ENCODE measurements around the gene BTNL9. TPM values are rescaled to one million over a fixed set of nuclear protein-coding genes. Genes with fewer than 3 reads are reported as not detected.
A peak's percentile ranks its signal among the peaks of the same experiment; 100 is the strongest.

The BTNL9 gene
- total RNA-seq, 1 donor from 2014 or later = not detected

DNA sequence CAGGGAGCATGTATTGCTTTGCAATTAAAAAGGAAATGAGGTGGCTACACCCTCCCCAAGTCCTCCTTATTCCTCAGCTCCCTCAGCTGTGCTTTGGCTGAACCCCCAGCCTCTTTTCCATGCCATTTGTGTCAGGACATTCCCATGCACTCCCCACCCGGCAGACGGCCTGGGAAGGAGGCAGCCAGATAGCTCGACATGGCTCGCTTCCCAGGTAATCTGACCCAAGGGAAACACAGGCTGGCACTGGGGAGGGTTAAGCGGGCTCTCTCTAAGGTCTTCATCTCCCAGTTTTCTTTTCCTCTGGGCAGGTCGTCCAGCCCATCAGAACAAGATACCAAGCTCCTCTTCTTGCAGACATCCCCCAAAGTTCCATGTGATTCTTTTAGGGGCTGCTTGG lies 31.2 kb downstream of the BTNL9 start:
- Mint-ChIP-seq H3K9me3 (ENCODE audit: unreplicated experiment) (no peaks in the 10 kb centered on the region), H3K27ac (ENCODE audit: unreplicated experiment) (no peak overlapping the region), H3K36me3 (ENCODE audit: unreplicated experiment) (no peaks in the 10 kb centered on the region), H3K27me3 (ENCODE audit: unreplicated experiment) (peaks cover 36% of the 10 kb centered on the region), H3K4me3 (ENCODE audit: unreplicated experiment) (no peak overlapping the region), H3K4me1 (ENCODE audit: unreplicated experiment) (no peaks in the 10 kb centered on the region)
- no peak for TF ChIP-seq CTCF (IDR thresholded peaks at IDR 0.05)
- DNase-seq (ENCODE audit: extremely low spot score, unreplicated experiment) = no peak

DNA sequence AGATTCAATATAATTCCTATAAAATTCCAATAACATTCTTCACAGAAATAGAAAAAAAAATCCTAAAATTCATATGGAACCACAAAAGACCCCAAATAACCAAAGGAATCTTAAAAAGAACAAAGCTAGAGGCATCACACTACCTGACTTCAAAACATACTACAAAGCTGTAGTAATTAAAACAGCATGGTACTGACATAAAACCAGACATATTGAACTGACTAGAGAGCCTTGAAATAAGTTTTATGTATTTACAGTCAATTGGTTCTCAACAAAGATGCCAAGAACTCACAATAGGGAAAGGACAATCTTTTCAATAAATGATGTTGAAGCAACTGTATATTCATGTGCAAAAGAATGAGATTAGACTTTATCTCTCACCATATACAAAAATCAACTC lies 36.9 kb downstream of the BTNL9 start:
- peaks cover 11% of the 10 kb centered on the region for H3K9me3 Mint-ChIP-seq (ENCODE audit: unreplicated experiment)
- H3K4me1 Mint-ChIP-seq (ENCODE audit: unreplicated experiment) = no peaks in the 10 kb centered on the region
- H3K27me3 Mint-ChIP-seq (ENCODE audit: unreplicated experiment) = peaks cover 20% of the 10 kb centered on the region
- no peak for TF ChIP-seq CTCF (IDR thresholded peaks at IDR 0.05)
- no peak for DNase-seq (ENCODE audit: extremely low spot score, unreplicated experiment)
- H3K4me3 Mint-ChIP-seq (ENCODE audit: unreplicated experiment) = no peak overlapping the region
- H3K36me3 Mint-ChIP-seq (ENCODE audit: unreplicated experiment) = no peaks in the 10 kb centered on the region
- no peak overlapping the region for H3K27ac Mint-ChIP-seq (ENCODE audit: unreplicated experiment)

GRCh38 chr5:181081989-181082388 lies 41.9 kb downstream of the BTNL9 start:
- H3K4me1 Mint-ChIP-seq (ENCODE audit: unreplicated experiment) = no peaks in the 10 kb centered on the region
- no peaks in the 10 kb centered on the region for H3K36me3 Mint-ChIP-seq (ENCODE audit: unreplicated experiment)
- no peak overlapping the region for H3K4me3 Mint-ChIP-seq (ENCODE audit: unreplicated experiment)
- H3K27me3 Mint-ChIP-seq (ENCODE audit: unreplicated experiment) = peaks cover 51% of the 10 kb centered on the region
- H3K27ac Mint-ChIP-seq (ENCODE audit: unreplicated experiment) = no peak overlapping the region
- no peak for DNase-seq (ENCODE audit: extremely low spot score, unreplicated experiment)
- H3K9me3 Mint-ChIP-seq (ENCODE audit: unreplicated experiment) = peaks cover 5% of the 10 kb centered on the region
- no peak for TF ChIP-seq CTCF (IDR thresholded peaks at IDR 0.05)

DNA sequence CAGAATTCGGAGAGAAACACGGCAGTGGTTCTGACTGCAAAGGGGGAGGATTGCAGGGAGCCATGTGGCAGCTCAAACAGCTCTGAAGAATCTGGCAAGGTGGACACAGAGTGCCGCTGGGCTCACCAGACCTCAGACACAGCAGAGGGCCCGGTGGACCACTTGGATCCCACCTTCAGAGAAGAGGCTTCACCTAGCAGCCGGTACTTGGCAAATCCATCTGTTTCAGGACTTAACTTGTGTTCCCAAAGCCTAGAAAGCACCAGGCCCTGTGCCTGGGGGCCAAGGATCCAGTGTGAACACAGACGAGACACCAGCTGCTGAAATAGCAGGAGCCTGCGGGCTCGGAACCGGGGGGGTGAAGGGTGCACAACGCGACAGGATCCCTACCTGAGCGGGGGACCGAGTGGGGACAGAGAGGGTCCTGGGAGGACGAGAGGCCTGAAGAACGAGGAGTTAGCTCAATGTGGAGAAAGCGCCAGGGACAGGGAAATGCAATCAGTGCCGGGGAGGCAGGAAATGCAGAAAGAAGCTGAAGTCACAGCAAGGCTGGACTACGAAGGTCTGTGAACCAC lies 44.6 kb downstream of the BTNL9 start:
- DNase-seq (ENCODE audit: extremely low spot score, unreplicated experiment) = peak; percentile 83
- Mint-ChIP-seq H3K27me3 (ENCODE audit: unreplicated experiment) (peaks cover 42% of the 10 kb centered on the region), H3K4me1 (ENCODE audit: unreplicated experiment) (no peaks in the 10 kb centered on the region), H3K27ac (ENCODE audit: unreplicated experiment) (no peak overlapping the region), H3K9me3 (ENCODE audit: unreplicated experiment) (no peaks in the 10 kb centered on the region), H3K4me3 (ENCODE audit: unreplicated experiment) (no peak overlapping the region), H3K36me3 (ENCODE audit: unreplicated experiment) (no peaks in the 10 kb centered on the region)
- TF ChIP-seq CTCF (IDR thresholded peaks at IDR 0.05) = no peak

DNA sequence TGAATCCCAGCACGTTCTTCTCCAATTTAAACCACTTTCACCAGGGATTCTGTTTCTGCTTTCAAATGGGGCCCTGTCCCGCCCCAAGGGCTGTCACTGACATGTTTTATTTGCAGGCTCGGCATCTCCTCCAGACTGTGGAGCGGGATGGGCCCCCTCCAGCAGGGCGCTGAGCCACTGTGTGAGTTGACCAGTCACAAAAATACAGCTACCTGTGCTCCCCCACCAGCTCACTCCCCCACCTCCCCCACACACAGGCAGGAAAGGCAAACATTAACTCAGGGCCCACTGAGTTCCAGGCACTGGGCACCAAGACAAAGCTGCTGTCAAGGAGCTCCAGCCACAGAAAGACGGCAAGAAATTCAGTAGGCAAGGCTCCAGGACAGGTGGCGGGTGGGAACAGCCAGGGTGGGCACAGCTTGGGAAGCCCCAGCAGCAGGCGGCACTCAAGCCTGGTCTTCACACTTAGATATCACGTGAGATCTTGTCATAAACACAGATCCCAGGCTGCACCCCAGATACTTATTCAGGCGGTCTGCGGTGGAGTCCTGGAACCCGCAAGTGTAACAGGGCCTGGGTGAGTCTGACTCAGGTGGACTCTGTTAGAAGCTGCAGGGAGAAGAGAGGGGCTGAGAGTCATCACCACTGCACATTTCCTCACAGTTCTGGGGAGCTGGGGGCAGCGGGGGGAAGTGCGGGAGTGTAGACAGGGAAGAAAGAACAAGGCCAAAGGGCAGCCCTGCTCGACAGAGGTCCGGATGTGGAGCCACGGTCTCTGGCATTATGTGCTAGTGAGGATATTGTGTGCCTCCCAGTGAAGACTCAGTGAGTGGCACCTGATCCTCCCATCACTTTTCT lies 46.2 kb downstream of the BTNL9 start:
- Mint-ChIP-seq H3K27ac (ENCODE audit: unreplicated experiment) (no peak overlapping the region), H3K9me3 (ENCODE audit: unreplicated experiment) (no peaks in the 10 kb centered on the region), H3K27me3 (ENCODE audit: unreplicated experiment) (peaks cover 39% of the 10 kb centered on the region), H3K4me3 (ENCODE audit: unreplicated experiment) (no peak overlapping the region), H3K36me3 (ENCODE audit: unreplicated experiment) (no peaks in the 10 kb centered on the region), H3K4me1 (ENCODE audit: unreplicated experiment) (no peaks in the 10 kb centered on the region)
- TF ChIP-seq CTCF (IDR thresholded peaks at IDR 0.05) = no peak
- DNase-seq (ENCODE audit: extremely low spot score, unreplicated experiment) = peak; percentile 75

Measured in osteocyte (in vitro differentiated cells).